Motor neuron (in vitro differentiated cells): Measurements from ENCODE around the gene IQCK. TPM values are rescaled to one million over a fixed set of nuclear protein-coding genes. Genes with fewer than 3 reads are reported as not detected.

Experiments used
- ATAC-seq, 8 experiments: fragments of 200-7000 bp; cut with Tn5 transposase; replicated peaks in 6 of 8; 2 replicates each; pipeline ENCODE4 v1.8.0; 2021; ENCODE audit warnings: mild to moderate bottlenecking in 8 of 8, moderate library complexity in 8 of 8
- H3K27ac ChIP-seq, 2 donors: fragments of 250-450 bp; sonication (Bioruptor Pico); 2 replicates each; pipeline ENCODE4 v1.9.0; 2021; ENCODE audit warnings: antibody characterized with exemption in 2 of 2, mild to moderate bottlenecking in 2 of 2, moderate library complexity in 1 of 2
- H3K4me1 ChIP-seq, 2 donors: fragments of 250-450 bp; sonication (Bioruptor Pico); replicated peaks in 1 of 2; 2 replicates each; pipeline ENCODE4 v1.6.1; 2021; ENCODE audit warnings: antibody characterized with exemption in 2 of 2, mild to moderate bottlenecking in 2 of 2, moderate library complexity in 1 of 2
- H3K4me3 ChIP-seq, 5 donors: fragments of 250-450 bp; sonication (Bioruptor Pico); 2 replicates each; pipeline ENCODE4 v1.9.0; 2021; ENCODE audit warnings: antibody characterized with exemption in 5 of 5, mild to moderate bottlenecking in 5 of 5, moderate library complexity in 4 of 5
- WGBS, 10 experiments: fragments of 450-650 bp; shearing (Covaris generic); methylation state at CpG; one replicate each; pipeline ENCODE4 v1.0.0; 2022; 5-methylcytosine and 5-hydroxymethylcytosine counted together
- in situ Hi-C, 9 experiments: fragments of 400-800 bp; cut with MboI; loops; one replicate each; pipeline ENCODE4 v1.15.0; 2021; ENCODE audit warnings: low sequenced_read_pairs in 9 of 9, low pct_unique_long_range_greater_than_20kb in 2 of 9; ENCODE audit not compliant: unreplicated experiment in 9 of 9
- total RNA-seq, 8 experiments: library from RNA; unstranded; fragments of 300-600 nt; gene quantifications; 2 replicates each; pipeline versions ENCODE4 v1.2.3 to v1.2.4, GENCODE V29; 2022

IQCK gene
- total RNA-seq, 8 experiments from 2014 or later: 7.0 to 44.1 (median 27.7) TPM

- H3K4me1 ChIP-seq: peaks cover 23 to 31% of the 10 kb centered on the region in 2 donors
- ATAC-seq: peak in 5 of 8 experiments; percentile 20 to 79 (median 70)
- peak overlapping the region; percentile 67 to 76 for H3K27ac ChIP-seq
- in situ Hi-C loops: loop anchor here in 8 of 9 experiments (25.0 kb wide), 3 partner anchors 163 to 288 kb away; partner anchors contain the start of genes IQCK (in 5 of the 8) and KNOP1 (in 5 of the 8)
- no peak overlapping the region for H3K4me3 ChIP-seq
- WGBS, 10 experiments: 20 to 100% (median 83%) methylated on average over 1 to 15 of the region's 18 CpGs; no CpG with 5 or more reads in 3 of the 10 experiments
Measured at GRCh38 chr16:19874851-19875546, 156.9 kb downstream of the IQCK start.

- 40 to 100% (median 80%) methylated on average over 1 to 4 of the region's 6 CpGs; no CpG with 5 or more reads in 5 of the 10 experiments for WGBS, 10 experiments
- in situ Hi-C loops: loop anchor here in 8 of 9 experiments (25.0 kb wide), 3 partner anchors 164 to 289 kb away; partner anchors contain the start of genes IQCK (in 5 of the 8) and KNOP1 (in 5 of the 8)
- H3K4me1 ChIP-seq: peaks cover 25 to 32% of the 10 kb centered on the region in 2 donors
- no peak overlapping the region for H3K4me3 ChIP-seq
- H3K27ac ChIP-seq: peak overlapping the region in 1 of 2 donors; percentile 76
- ATAC-seq: no peak
Measured at GRCh38 chr16:19875900-19876299, 157.8 kb downstream of the IQCK start.

- H3K4me1 ChIP-seq: peaks cover 25 to 33% of the 10 kb centered on the region in 2 donors
- no peak for ATAC-seq
- WGBS, 10 experiments: 39 to 100% (median 86%) methylated on average over 1 to 6 of the region's 10 CpGs; no CpG with 5 or more reads in 2 of the 10 experiments
- H3K4me3 ChIP-seq: no peak overlapping the region
- H3K27ac ChIP-seq: peak overlapping the region in 1 of 2 donors; percentile 76
- in situ Hi-C loops: loop anchor here in 8 of 9 experiments (25.0 kb wide), 3 partner anchors 164 to 289 kb away; partner anchors contain the start of genes IQCK (in 5 of the 8) and KNOP1 (in 5 of the 8)
Measured at GRCh38 chr16:19876501-19877059, 158.5 kb downstream of the IQCK start.

- no peak overlapping the region for H3K4me3 ChIP-seq
- peak overlapping the region; percentile 63 to 64 for H3K27ac ChIP-seq
- 61 to 100% (median 90%) methylated on average over 1 to 4 of the region's 11 CpGs; no CpG with 5 or more reads in 2 of the 10 experiments for WGBS, 10 experiments
- peaks cover 35 to 44% of the 10 kb centered on the region in 2 donors for H3K4me1 ChIP-seq
- in situ Hi-C loops: loop anchor here in 8 of 9 experiments (25.0 kb wide), 3 partner anchors 166 to 291 kb away; partner anchors contain the start of genes IQCK (in 5 of the 8) and KNOP1 (in 5 of the 8)
- ATAC-seq: no peak
Measured at GRCh38 chr16:19878757-19879156, 160.7 kb downstream of the IQCK start.

- peaks cover 35 to 40% of the 10 kb centered on the region in 2 donors for H3K4me1 ChIP-seq
- peak overlapping the region; percentile 63 to 64 for H3K27ac ChIP-seq
- ATAC-seq: peak; percentile 5 to 83 (median 81)
- H3K4me3 ChIP-seq: no peak overlapping the region
- in situ Hi-C loops: loop anchor here in 8 of 9 experiments (25.0 kb wide), 3 partner anchors 167 to 292 kb away; partner anchors contain the start of genes IQCK (in 5 of the 8) and KNOP1 (in 5 of the 8)
- 41 to 100% (median 85%) methylated on average over 1 to 5 of the region's 13 CpGs; no CpG with 5 or more reads in 4 of the 10 experiments for WGBS, 10 experiments
Measured at GRCh38 chr16:19879241-19879792, 161.2 kb downstream of the IQCK start.

- Histone ChIP-seq H3K4me1 (peaks cover 24 to 27% of the 10 kb centered on the region in 2 donors), H3K27ac (no peak overlapping the region), H3K4me3 (no peak overlapping the region)
- WGBS, 10 experiments: 71 to 100% (median 100%) methylated on average over 1 to 5 of the region's 7 CpGs; no CpG with 5 or more reads in 1 of the 10 experiments
- ATAC-seq: no peak
- in situ Hi-C loops: loop anchor here (10.0 to 25.0 kb wide), 5 partner anchors 166 to 294 kb away; partner anchors contain the start of genes IQCK (in 6 of the 9) and KNOP1 (in 6 of the 9)
Measured at GRCh38 chr16:19881028-19881427, 163.0 kb downstream of the IQCK start.

- Histone ChIP-seq H3K4me1 (peaks cover 23 to 25% of the 10 kb centered on the region in 2 donors), H3K27ac (peak overlapping the region in 1 of 2 donors; percentile 73), H3K4me3 (peak overlapping the region; percentile 47 to 87 (median 78))
- 50 to 100% (median 68%) methylated on average over 2 to 6 of the region's 6 CpGs; no CpG with 5 or more reads in 5 of the 10 experiments for WGBS, 10 experiments
- ATAC-seq: no peak
- in situ Hi-C loops: loop anchor here (10.0 to 25.0 kb wide), 5 partner anchors 167 to 294 kb away; partner anchors contain the start of genes IQCK (in 6 of the 9) and KNOP1 (in 6 of the 9)
Measured at GRCh38 chr16:19881783-19882182, 163.7 kb downstream of the IQCK start.

- in situ Hi-C loops: loop anchor here (10.0 to 25.0 kb wide), 5 partner anchors 167 to 295 kb away; partner anchors contain the start of genes IQCK (in 6 of the 9) and KNOP1 (in 6 of the 9)
- ATAC-seq: peak in 5 of 8 experiments; percentile 2 to 38 (median 7)
Measured at GRCh38 chr16:19882186-19882585, 164.1 kb downstream of the IQCK start.

GRCh38 chr16:19882646-19883045, 164.6 kb downstream of the IQCK start:
- Histone ChIP-seq H3K27ac (peak overlapping the region; percentile 31 to 73), H3K4me1 (peaks cover 23 to 25% of the 10 kb centered on the region in 2 donors), H3K4me3 (peak overlapping the region; percentile 47 to 87 (median 78))
- no peak for ATAC-seq
- in situ Hi-C loops: loop anchor here (10.0 to 25.0 kb wide), 5 partner anchors 168 to 295 kb away; partner anchors contain the start of genes IQCK (in 6 of the 9) and KNOP1 (in 6 of the 9)
- 0 to 100% (median 17%) methylated on average over 1 to 2 of the region's 3 CpGs; no CpG with 5 or more reads in 5 of the 10 experiments for WGBS, 10 experiments

More at GRCh38 chr16:19882186-19882585, 164.1 kb downstream of the IQCK start:
- 0 to 52% (median 17%) methylated on average over 1 to 7 of the region's 9 CpGs; no CpG with 5 or more reads in 2 of the 10 experiments for WGBS, 10 experiments
- H3K4me3 ChIP-seq: peak overlapping the region; percentile 47 to 87 (median 78)
- H3K4me1 ChIP-seq: peaks cover 23 to 25% of the 10 kb centered on the region in 2 donors
- peak overlapping the region; percentile 31 to 73 for H3K27ac ChIP-seq

GRCh38 chr16:19883296-19883965, 165.4 kb downstream of the IQCK start:
- H3K4me1 ChIP-seq: peaks cover 23 to 25% of the 10 kb centered on the region in 2 donors
- WGBS, 10 experiments: 0 to 9% (median 0%) methylated on average over 1 to 6 of the region's 35 CpGs; no CpG with 5 or more reads in 2 of the 10 experiments
- in situ Hi-C loops: loop anchor here (10.0 to 25.0 kb wide), 5 partner anchors 169 to 296 kb away; partner anchors contain the start of genes IQCK (in 6 of the 9) and KNOP1 (in 6 of the 9)
- peak overlapping the region; percentile 62 to 73 for H3K27ac ChIP-seq
- ATAC-seq: peak; percentile 42 to 65 (median 49)
- peak overlapping the region; percentile 47 to 87 (median 78) for H3K4me3 ChIP-seq

- WGBS, 10 experiments: no CpG with 5 or more reads among the region's 24 CpGs
- Histone ChIP-seq H3K4me3 (peak overlapping the region; percentile 47 to 87 (median 78)), H3K27ac (peak overlapping the region; percentile 7 to 62), H3K4me1 (peaks cover 20% of the 10 kb centered on the region in 2 donors)
- in situ Hi-C loops: loop anchor here (10.0 to 25.0 kb wide), 5 partner anchors 169 to 297 kb away; partner anchors contain the start of genes IQCK (in 6 of the 9) and KNOP1 (in 6 of the 9)
- ATAC-seq: peak in 6 of 8 experiments; percentile 2 to 42 (median 36)
Measured at GRCh38 chr16:19883966-19884485, 166.0 kb downstream of the IQCK start.
